ENCODE results near the gene LARGE2.

DNA sequence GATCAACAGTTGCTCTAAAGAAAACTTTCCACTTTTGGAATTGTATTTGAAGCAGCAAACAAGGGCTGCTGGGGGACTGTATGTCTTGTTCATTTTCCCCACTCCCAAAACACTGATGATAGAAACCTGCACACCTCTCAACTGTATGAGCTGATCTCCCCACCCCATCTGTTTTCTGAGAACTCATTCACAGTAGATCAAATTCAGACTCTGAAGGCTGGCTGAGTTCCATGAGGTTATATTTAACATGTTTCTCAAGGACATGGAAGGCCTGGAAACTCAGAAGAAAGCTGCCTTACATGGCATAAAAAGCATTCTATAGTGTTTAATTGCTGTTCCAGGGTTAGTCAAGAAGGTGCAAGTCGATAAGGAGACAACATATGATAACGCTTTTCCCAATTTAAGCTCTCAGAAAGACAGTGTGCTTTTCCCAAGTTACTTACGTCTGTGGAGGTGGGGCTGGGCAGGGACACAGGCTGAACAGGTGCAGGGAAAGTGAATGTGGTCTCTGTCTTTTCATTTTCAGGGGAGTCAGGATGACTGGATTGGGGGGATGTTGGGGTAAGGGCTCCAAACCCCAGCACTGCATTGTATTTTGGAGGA is 23.0 kb downstream of the LARGE2 start:
- TF ChIP-seq ZNF350 (CRISPR knock-in tag; IDR thresholded peaks at IDR 0.05; ENCODE audit: borderline replicate concordance, low read depth), result no peak
- no peak for TF ChIP-seq ZFP36 (IDR thresholded peaks at IDR 0.05; ENCODE audit: borderline replicate concordance, low read depth, low read length, partially characterized antibody)
- TF ChIP-seq REST (IDR thresholded peaks at IDR 0.05; ENCODE audit: borderline replicate concordance in 1 of 2, low read depth in 1 of 2, low read length in 2 of 2), result no peak
- no peak for TF ChIP-seq ZNF609 (CRISPR knock-in tag; IDR thresholded peaks at IDR 0.05; ENCODE audit: borderline replicate concordance)
- no peak for TF ChIP-seq TFAP4 (IDR thresholded peaks at IDR 0.05; ENCODE audit: borderline replicate concordance, low read depth)
- TF ChIP-seq POLR2AphosphoS5 (IDR thresholded peaks at IDR 0.05; ENCODE audit: low read depth, low read length), result no peak

All from HepG2 (cell line).